ENCODE measurements around the gene ANAPC1.

Gene ANAPC1

DNA sequence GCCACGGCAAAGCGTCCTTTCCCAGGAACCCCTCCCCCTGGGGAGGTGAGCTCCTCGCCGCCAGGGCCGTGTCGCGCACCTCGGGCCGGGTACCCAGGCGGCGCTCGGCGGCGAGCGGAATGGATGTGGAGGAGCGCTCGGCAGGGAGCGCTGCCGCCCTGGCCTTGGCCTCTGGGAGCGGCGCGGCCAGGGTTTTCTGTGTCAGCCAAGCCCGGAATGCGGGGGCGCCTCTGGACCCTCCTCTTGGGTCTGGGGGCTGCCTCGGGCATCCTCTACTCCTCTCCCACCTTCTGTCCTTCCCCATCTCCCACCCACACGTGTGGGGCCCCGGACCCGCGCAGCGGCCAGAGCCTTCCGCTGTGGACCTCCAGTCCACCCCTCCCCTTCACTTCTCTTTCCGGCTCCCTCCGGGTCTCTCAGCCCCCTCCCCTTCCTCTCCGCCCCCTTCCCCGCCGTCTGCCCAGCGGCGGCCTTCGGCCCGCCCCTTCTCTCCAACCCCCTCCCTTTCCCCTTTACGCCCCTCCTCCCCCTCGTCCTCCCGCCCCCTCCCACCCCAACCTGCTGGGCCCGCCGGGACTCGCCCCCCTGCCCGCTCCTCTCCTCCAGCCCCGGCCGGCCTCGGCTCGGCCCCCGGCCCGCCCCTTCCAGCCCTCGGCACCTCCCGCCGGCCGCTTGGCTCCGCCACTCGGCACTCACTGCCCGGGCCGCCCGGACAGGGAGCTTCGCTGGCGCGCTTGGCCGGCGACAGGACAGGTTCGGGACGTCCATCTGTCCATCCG is 14.1 kb upstream of the ANAPC1 start, which contains the start of gene MERTK (continued):
- TF ChIP-seq, protein P1, sequence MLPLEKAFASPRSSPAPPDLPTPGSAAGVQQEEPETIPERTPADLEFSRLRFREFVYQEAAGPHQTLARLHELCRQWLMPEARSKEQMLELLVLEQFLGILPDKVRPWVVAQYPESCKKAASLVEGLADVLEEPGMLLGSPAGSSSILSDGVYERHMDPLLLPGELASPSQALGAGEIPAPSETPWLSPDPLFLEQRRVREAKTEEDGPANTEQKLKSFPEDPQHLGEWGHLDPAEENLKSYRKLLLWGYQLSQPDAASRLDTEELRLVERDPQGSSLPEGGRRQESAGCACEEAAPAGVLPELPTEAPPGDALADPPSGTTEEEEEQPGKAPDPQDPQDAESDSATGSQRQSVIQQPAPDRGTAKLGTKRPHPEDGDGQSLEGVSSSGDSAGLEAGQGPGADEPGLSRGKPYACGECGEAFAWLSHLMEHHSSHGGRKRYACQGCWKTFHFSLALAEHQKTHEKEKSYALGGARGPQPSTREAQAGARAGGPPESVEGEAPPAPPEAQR (tag by site-specific recombination; IDR thresholded peaks at IDR 0.05), result no peak
- TF ChIP-seq ZNF768 (tag by site-specific recombination; IDR thresholded peaks at IDR 0.05), result no peak
- TF ChIP-seq ZNF670 (tag by site-specific recombination; IDR thresholded peaks at IDR 0.05; ENCODE audit: low read depth), result no peak
- no peak for TF ChIP-seq SCRT2 (tag by site-specific recombination; IDR thresholded peaks at IDR 0.05)
- no peak for TF ChIP-seq ZNF221 (tag by site-specific recombination; IDR thresholded peaks at IDR 0.05; ENCODE audit: borderline replicate concordance)
- TF ChIP-seq, protein P2, sequence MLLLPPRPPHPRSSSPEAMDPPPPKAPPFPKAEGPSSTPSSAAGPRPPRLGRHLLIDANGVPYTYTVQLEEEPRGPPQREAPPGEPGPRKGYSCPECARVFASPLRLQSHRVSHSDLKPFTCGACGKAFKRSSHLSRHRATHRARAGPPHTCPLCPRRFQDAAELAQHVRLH (tag by site-specific recombination; IDR thresholded peaks at IDR 0.05), result peak; percentile 46; the same call in 1 of the 2 replicates

GRCh38 chr2:111897630-111897923 is 13.6 kb upstream of the ANAPC1 start:
- Histone ChIP-seq H3K4me3 (ENCODE audit: low read depth, low read length) (peak overlapping the region; percentile 72), H3K27ac (ENCODE audit: extremely low read depth, low read depth, low read length) (peak overlapping the region; percentile 70; the same call in 1 of the 2 replicates), H3K4me1 (ENCODE audit: control insufficient read depth, insufficient read depth, low read length) (peaks cover 10% of the 10 kb centered on the region; the same call in 1 of the 2 replicates), H3K36me3 (ENCODE audit: control insufficient read depth in 2 of 2, insufficient read depth in 1 of 2, low read length in 2 of 2) (no peaks in the 10 kb centered on the region), H3K9me3 (ENCODE audit: control insufficient read depth, insufficient read depth, low read depth, low read length) (no peaks in the 10 kb centered on the region)
- ChIA-PET CTCF (interaction anchor here (0.8 to 1.6 kb wide), 3 partner anchors 9 to 152 kb away, joined by 3 to 14 read pairs (median 4); no protein-coding TSS in a partner anchor), POLR2A (interaction anchor here (0.7 to 2.1 kb wide), 3 partner anchors 10 to 357 kb away, joined by 3 to 20 read pairs (median 9); partner anchors contain the start of genes TMEM87B and ZC3H8)
- TF ChIP-seq ZNF121 (tag by site-specific recombination; IDR thresholded peaks at IDR 0.05) (no peak), ZNF335 (tag by site-specific recombination; conservative IDR thresholded peaks at IDR 0.05) (no peak), ZBTB17 (tag by site-specific recombination; IDR thresholded peaks at IDR 0.05) (peak; percentile 65; the same call in 1 of the 2 replicates), YY2 (tag by site-specific recombination; IDR thresholded peaks at IDR 0.05) (no peak), ZEB2 (tag by site-specific recombination; IDR thresholded peaks at IDR 0.05) (0 out of 2 replicates have a peak, but pooled peaks have one; percentile 32)

DNA sequence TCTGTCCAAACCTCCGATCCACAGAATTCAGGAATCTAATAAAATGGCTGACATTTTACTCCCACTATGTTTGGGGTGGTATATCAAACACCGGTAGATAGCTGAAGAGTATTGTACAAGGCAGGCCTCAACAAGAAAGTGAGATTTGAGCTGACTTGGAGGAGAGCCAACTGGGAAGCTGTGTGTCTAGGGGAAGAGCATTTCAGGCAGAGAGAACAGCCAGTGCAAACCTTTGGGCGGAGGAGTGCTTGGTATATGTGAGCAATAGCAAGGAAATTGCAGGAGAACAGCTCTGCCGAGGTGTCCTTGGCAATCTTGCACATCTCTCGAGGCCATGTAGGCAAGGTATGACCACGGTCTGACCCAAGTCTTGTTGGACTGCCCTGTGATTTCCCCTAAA is 12.6 kb upstream of the ANAPC1 start:
- TF ChIP-seq, protein P3, sequence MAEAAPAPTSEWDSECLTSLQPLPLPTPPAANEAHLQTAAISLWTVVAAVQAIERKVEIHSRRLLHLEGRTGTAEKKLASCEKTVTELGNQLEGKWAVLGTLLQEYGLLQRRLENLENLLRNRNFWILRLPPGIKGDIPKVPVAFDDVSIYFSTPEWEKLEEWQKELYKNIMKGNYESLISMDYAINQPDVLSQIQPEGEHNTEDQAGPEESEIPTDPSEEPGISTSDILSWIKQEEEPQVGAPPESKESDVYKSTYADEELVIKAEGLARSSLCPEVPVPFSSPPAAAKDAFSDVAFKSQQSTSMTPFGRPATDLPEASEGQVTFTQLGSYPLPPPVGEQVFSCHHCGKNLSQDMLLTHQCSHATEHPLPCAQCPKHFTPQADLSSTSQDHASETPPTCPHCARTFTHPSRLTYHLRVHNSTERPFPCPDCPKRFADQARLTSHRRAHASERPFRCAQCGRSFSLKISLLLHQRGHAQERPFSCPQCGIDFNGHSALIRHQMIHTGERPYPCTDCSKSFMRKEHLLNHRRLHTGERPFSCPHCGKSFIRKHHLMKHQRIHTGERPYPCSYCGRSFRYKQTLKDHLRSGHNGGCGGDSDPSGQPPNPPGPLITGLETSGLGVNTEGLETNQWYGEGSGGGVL (tag by site-specific recombination; IDR thresholded peaks at IDR 0.05), result no peak
- TF ChIP-seq ZBTB17 (tag by site-specific recombination; IDR thresholded peaks at IDR 0.05) (0 out of 2 replicates have a peak, but pooled peaks have one; percentile 15), ZNF248 (tag by site-specific recombination; IDR thresholded peaks at IDR 0.05) (no peak), REPIN1 (tag by site-specific recombination; IDR thresholded peaks at IDR 0.05; ENCODE audit: low read depth) (no peak), ZNF16 (tag by site-specific recombination; IDR thresholded peaks at IDR 0.05; ENCODE audit: low read depth) (peak; percentile 49; the same call in 1 of the 2 replicates), ZNF341 (tag by site-specific recombination; IDR thresholded peaks at IDR 0.05; ENCODE audit: low read depth) (peak; percentile 97), ZNF521 (tag by site-specific recombination; IDR thresholded peaks at IDR 0.05) (no peak), ZNF548 (tag by site-specific recombination; IDR thresholded peaks at IDR 0.05) (no peak), ZNF211 (tag by site-specific recombination; IDR thresholded peaks at IDR 0.05; ENCODE audit: low read depth) (0 out of 2 replicates have a peak, but pooled peaks have one; percentile 31), ZNF747 (tag by site-specific recombination; IDR thresholded peaks at IDR 0.05) (no peak), ZBTB20 (tag by site-specific recombination; IDR thresholded peaks at IDR 0.05) (peak; percentile 47; the same call in 1 of the 2 replicates)
- Histone ChIP-seq H3K9me3 (ENCODE audit: control insufficient read depth, insufficient read depth, low read depth, low read length) (no peaks in the 10 kb centered on the region), H3K4me3 (ENCODE audit: low read depth, low read length) (no peak overlapping the region), H3K27ac (ENCODE audit: extremely low read depth, low read depth, low read length) (no peak overlapping the region), H3K36me3 (ENCODE audit: control insufficient read depth in 2 of 2, insufficient read depth in 1 of 2, low read length in 2 of 2) (no peaks in the 10 kb centered on the region), H3K4me1 (ENCODE audit: control insufficient read depth, insufficient read depth, low read length) (peaks cover 10% of the 10 kb centered on the region; the same call in 1 of the 2 replicates)
- CTCF ChIA-PET, result interaction anchor here (1.2 to 1.9 kb wide), 3 partner anchors 8 to 153 kb away, joined by 4 to 14 read pairs (median 9); no protein-coding TSS in a partner anchor
- POLR2A ChIA-PET, result interaction anchor here (2.0 kb wide), 1 partner anchor 158 kb away, joined by 7 read pairs; the partner anchor contains the start of gene TMEM87B

All from HEK293 (cell line).